Liver (tissue), 9 donors: ENCODE data around the gene ZDHHC18. TPM values are rescaled to one million over a fixed set of nuclear protein-coding genes. Genes with fewer than 3 reads are reported as not detected.
"Not testable (repeated sequence)": the region's sequence is repeated elsewhere in the genome, so short reads cannot be mapped to it uniquely, and the experiment has no call there.

Experiments used
- DNase-seq: peaks from one replicate; pipeline ENCODE4 v3.0.0-alpha.2; 2017; ENCODE audit warnings: low spot score
- H3K27ac ChIP-seq, 2 donors: one replicate each; pipeline ENCODE4 v1.7.0; 2013; ENCODE audit warnings: inconsistent platforms in 2 of 2, low read length in 2 of 2, control low read depth in 1 of 2, low read depth in 1 of 2, mild to moderate bottlenecking in 1 of 2
- H3K27me3 ChIP-seq, 4 donors: one replicate each; pipeline versions ENCODE4 v1.6.1 to v1.7.0; 2013; ENCODE audit warnings: low read length in 3 of 4, inconsistent platforms in 1 of 4, mild to moderate bottlenecking in 1 of 4, moderate library complexity in 1 of 4; ENCODE audit not compliant: control insufficient read depth in 4 of 4, insufficient read depth in 4 of 4
- H3K36me3 ChIP-seq, 4 donors: one replicate each; pipeline versions ENCODE4 v1.6.1 to v1.7.0; 2013; ENCODE audit warnings: low read length in 3 of 4, mild to moderate bottlenecking in 3 of 4, low read depth in 1 of 4, moderate library complexity in 1 of 4; ENCODE audit not compliant: control insufficient read depth in 4 of 4, insufficient read depth in 3 of 4
- H3K4me1 ChIP-seq, 4 donors: one replicate each; pipeline versions ENCODE4 v1.6.1 to v1.7.0; 2013; ENCODE audit warnings: low read length in 3 of 4, mild to moderate bottlenecking in 3 of 4, moderate library complexity in 1 of 4; ENCODE audit not compliant: control insufficient read depth in 4 of 4, insufficient read depth in 4 of 4
- H3K4me3 ChIP-seq, 3 donors: one replicate each; pipeline versions ENCODE4 v1.6.1 to v1.7.0; 2013; ENCODE audit warnings: low read length in 3 of 3, control low read depth in 1 of 3, low read depth in 1 of 3, mild to moderate bottlenecking in 1 of 3
- H3K9ac ChIP-seq, 2 donors: one replicate each; pipeline ENCODE4 v1.7.0; 2013; ENCODE audit warnings: low read length in 2 of 2, mild to moderate bottlenecking in 2 of 2, moderate library complexity in 2 of 2, control low read depth in 1 of 2, low read depth in 1 of 2
- H3K9me3 ChIP-seq, 4 donors: one replicate each; pipeline versions ENCODE4 v1.6.1 to v1.7.0; 2013; ENCODE audit warnings: low read length in 3 of 4; ENCODE audit not compliant: control insufficient read depth in 4 of 4
- ATF3 ChIP-seq: IDR thresholded peaks from 2 replicates; pipeline ENCODE4 v1.6.1; 2016; ENCODE audit warnings: antibody characterized with exemption
- CTCF ChIP-seq: fragments of 150-350 bp; IDR thresholded peaks from 2 replicates; pipeline ENCODE4 v1.5.1; 2017; ENCODE audit warnings: improper control_type of control experiment, low read depth, low read length; ENCODE audit not compliant: missing input control
- EGR1 ChIP-seq, 2 donors: IDR thresholded peaks; 2 replicates each; pipeline ENCODE4 v1.6.1; 2016 to 2018; ENCODE audit warnings: antibody characterized with exemption in 2 of 2, low read depth in 2 of 2
- FOXA1 ChIP-seq: IDR thresholded peaks from 2 replicates; pipeline ENCODE4 v1.6.1; 2016; ENCODE audit warnings: antibody characterized with exemption
- FOXA2 ChIP-seq: IDR thresholded peaks from 2 replicates; pipeline ENCODE4 v1.6.1; 2016; ENCODE audit warnings: antibody characterized with exemption
- GABPA ChIP-seq, 2 donors: IDR thresholded peaks in 1 of 2; conservative IDR thresholded peaks in 1 of 2; 2 replicates each; pipeline ENCODE4 v1.6.1; 2016; ENCODE audit warnings: antibody characterized with exemption in 2 of 2, mild to moderate bottlenecking in 1 of 2, moderate library complexity in 1 of 2
- HNF4A ChIP-seq, 2 donors: conservative IDR thresholded peaks; 2 replicates each; pipeline ENCODE4 v1.6.1; 2016; ENCODE audit warnings: antibody characterized with exemption in 2 of 2, mild to moderate bottlenecking in 2 of 2
- HNF4G ChIP-seq: IDR thresholded peaks from 2 replicates; pipeline ENCODE4 v1.6.1; 2016; ENCODE audit warnings: antibody characterized with exemption
- JUND ChIP-seq, 2 donors: IDR thresholded peaks; 2 replicates each; pipeline ENCODE4 v1.6.1; 2016; ENCODE audit warnings: antibody characterized with exemption in 2 of 2
- MAX ChIP-seq: IDR thresholded peaks from 2 replicates; pipeline ENCODE4 v1.6.1; 2016; ENCODE audit warnings: antibody characterized with exemption
- NR2F2 ChIP-seq: IDR thresholded peaks from 2 replicates; pipeline ENCODE4 v1.6.1; 2016; ENCODE audit warnings: antibody characterized with exemption
- RAD21 ChIP-seq, 2 donors: IDR thresholded peaks; 2 replicates each; pipeline ENCODE4 v1.6.1; 2016; ENCODE audit warnings: antibody characterized with exemption in 2 of 2, mild to moderate bottlenecking in 2 of 2
- REST ChIP-seq: IDR thresholded peaks from 2 replicates; pipeline ENCODE4 v1.6.1; 2016; ENCODE audit warnings: antibody characterized with exemption, mild to moderate bottlenecking
- RXRA ChIP-seq, 2 donors: IDR thresholded peaks; 2 replicates each; pipeline ENCODE4 v1.6.1; 2017 to 2018; ENCODE audit warnings: antibody characterized with exemption in 2 of 2, mild to moderate bottlenecking in 1 of 2
- SP1 ChIP-seq: IDR thresholded peaks from 2 replicates; pipeline ENCODE4 v1.6.1; 2018; ENCODE audit warnings: antibody characterized with exemption, mild to moderate bottlenecking
- YY1 ChIP-seq: IDR thresholded peaks from 2 replicates; pipeline ENCODE4 v1.6.1; 2016; ENCODE audit warnings: antibody characterized with exemption, mild to moderate bottlenecking
- ZBTB33 ChIP-seq: IDR thresholded peaks from 2 replicates; pipeline ENCODE4 v1.6.1; 2016; ENCODE audit warnings: antibody characterized with exemption
- WGBS: extraction: QIAGEN DNeasy Blood & Tissue Kit; methylation state at CpG from one replicate; pipeline ENCODE4 v1.1.7; 2013; 5-methylcytosine and 5-hydroxymethylcytosine counted together
- polyA plus RNA-seq, 2 donors: library from polyadenylated mRNA; stranded (reverse) in 1 of 2; unstranded in 1 of 2; fragments of 200-250 nt in 1 of 2; fragments of >200 nt in 1 of 2; fragmentation: Nextera tagmentation in 1 of 2; extraction: Ambion mirVana in 1 of 2; gene quantifications; one replicate each; pipeline versions ENCODE4 v1.2.1 to v1.2.3, GENCODE V29; 2013 to 2015
- total RNA-seq, 2 donors: library from RNA; depleted of rRNA; stranded (reverse); fragments of >200 nt; gene quantifications; one replicate each; pipeline ENCODE4 v1.2.3, GENCODE V29; 2014
- donor health status: healthy.
- donor health status: healthy.
- donor health status: healthy.
- donor health status: healthy.
- donor health status: healthy.

The ZDHHC18 gene
- total and polyA plus RNA-seq, 4 donors, result 2.6 to 9.2 (median 7.9) TPM

GRCh38 chr1:26833432-26834405 is 7.2 kb downstream of the ZDHHC18 start:
- H3K27ac ChIP-seq, result peak overlapping the region; percentile 53 to 83
- H3K9me3 ChIP-seq, result no peaks in the 10 kb centered on the region
- no peak for DNase-seq
- TF ChIP-seq MAX (no peak), NR2F2 (no peak), RAD21 (IDR thresholded peaks at IDR 0.05) (no peak), RXRA (IDR thresholded peaks at IDR 0.05) (no peak), FOXA2 (no peak), GABPA (IDR thresholded peaks at IDR 0.05 in 1 of 2, conservative IDR thresholded peaks at IDR 0.05 in 1 of 2) (no peak), ATF3 (no peak), ZBTB33 (no peak), YY1 (no peak), JUND (IDR thresholded peaks at IDR 0.05) (no peak), HNF4G (no peak), EGR1 (IDR thresholded peaks at IDR 0.05; ENCODE audit: low read depth in 2 of 2) (no peak), REST (no peak), HNF4A (conservative IDR thresholded peaks at IDR 0.05) (no peak), SP1 (no peak), CTCF (no peak), FOXA1 (no peak)
- 86% methylated on average over 23 of the region's 23 CpGs for WGBS
- H3K9ac ChIP-seq, result peak overlapping the region in 1 of 2 donors; percentile 29
- H3K36me3 ChIP-seq, result peaks cover 3 to 32% (median 18%) of the 10 kb centered on the region in 4 donors
- H3K4me1 ChIP-seq, result peaks cover 5 to 41% (median 27%) of the 10 kb centered on the region in 4 donors
- no peak overlapping the region for H3K4me3 ChIP-seq
- no peaks in the 10 kb centered on the region for H3K27me3 ChIP-seq

- not testable (repeated sequence) for H3K9ac ChIP-seq, H3K4me3 ChIP-seq, H3K4me1 ChIP-seq, H3K27ac ChIP-seq, DNase-seq, H3K27me3 ChIP-seq, H3K9me3 ChIP-seq
- peaks cover 5 to 57% (median 29%) of the 10 kb centered on the region in 4 donors for H3K36me3 ChIP-seq
- WGBS, result 94% methylated on average over 5 of the region's 5 CpGs
These were observed 11.2 kb downstream of the ZDHHC18 start for GRCh38 chr1:26837665-26838064.
